Endodermal cell (in vitro differentiated cells): ENCODE measurements around the gene VPS13D. TPM values are rescaled to one million over a fixed set of nuclear protein-coding genes. Genes with fewer than 3 reads are reported as not detected.
"Not testable (repeated sequence)": the region's sequence is repeated elsewhere in the genome, so short reads cannot be mapped to it uniquely, and the experiment has no call there.

Experiments
- DNase-seq: peaks from one replicate; pipeline ENCODE4 v3.0.0-alpha.2; 2017
- H3K27ac ChIP-seq: 2 replicates; pipeline ENCODE4 v1.5.1; 2013; ENCODE audit warnings: mild to moderate bottlenecking, low read depth, low read length, moderate library complexity
- H3K27me3 ChIP-seq: 2 replicates; pipeline ENCODE4 v1.6.1; 2013; ENCODE audit warnings: mild to moderate bottlenecking, low read length, moderate library complexity; ENCODE audit not compliant: insufficient read depth, control insufficient read depth, poor library complexity, severe bottlenecking
- H3K36me3 ChIP-seq: 2 replicates; pipeline ENCODE4 v1.7.0; 2013; ENCODE audit warnings: mild to moderate bottlenecking, low read length, moderate library complexity; ENCODE audit not compliant: control insufficient read depth, insufficient read depth
- H3K4me1 ChIP-seq: one replicate; pipeline ENCODE4 v1.7.0; 2013; ENCODE audit warnings: low read length; ENCODE audit not compliant: control insufficient read depth, insufficient read depth
- H3K4me3 ChIP-seq: 2 replicates; pipeline ENCODE4 v1.5.1; 2013; ENCODE audit warnings: mild to moderate bottlenecking, low read length, moderate library complexity
- H3K9ac ChIP-seq: 2 replicates; pipeline ENCODE4 v1.6.1; 2013; ENCODE audit warnings: mild to moderate bottlenecking, low read length, moderate library complexity; ENCODE audit not compliant: poor library complexity, severe bottlenecking; ENCODE audit errors: extremely low read depth
- H3K9me3 ChIP-seq: 2 replicates; pipeline ENCODE4 v1.6.1; 2013; ENCODE audit warnings: mild to moderate bottlenecking, low read length, moderate library complexity; ENCODE audit not compliant: control insufficient read depth
- H3K27ac Mint-ChIP-seq: 2 replicates; pipeline ENCODE4 v1.8.0; 2020; ENCODE audit warnings: mixed read lengths
- H3K27me3 Mint-ChIP-seq: 2 replicates; pipeline ENCODE4 v1.8.0; 2021; ENCODE audit warnings: mild to moderate bottlenecking, mixed read lengths; ENCODE audit not compliant: insufficient read depth
- H3K36me3 Mint-ChIP-seq: 2 replicates; pipeline ENCODE4 v1.8.0; 2020; ENCODE audit warnings: low read depth, mixed read lengths
- H3K4me1 Mint-ChIP-seq: 2 replicates; pipeline ENCODE4 v1.8.0; 2020; ENCODE audit warnings: mixed read lengths
- H3K4me3 Mint-ChIP-seq: 2 replicates; pipeline ENCODE4 v1.8.0; 2020; ENCODE audit warnings: mild to moderate bottlenecking, moderate library complexity, mixed read lengths
- H3K9me3 Mint-ChIP-seq: 2 replicates; pipeline ENCODE4 v1.8.0; 2020; ENCODE audit warnings: mild to moderate bottlenecking, mixed read lengths
- CTCF ChIP-seq: fragments of 200-600 bp; sonication (generic); conservative IDR thresholded peaks from 2 replicates; pipeline ENCODE4 v1.5.0; 2021; ENCODE audit warnings: antibody characterized with exemption, mild to moderate bottlenecking
- WGBS, 2 experiments: methylation state at CpG; one replicate each; pipeline versions ENCODE4 v1.1.5 to v1.1.7; 2013; ENCODE audit warnings: missing lambda C conversion rate in 2 of 2, mixed read lengths in 1 of 2; ENCODE audit not compliant: insufficient coverage in 1 of 2, insufficient read length in 1 of 2; 5-methylcytosine and 5-hydroxymethylcytosine counted together
- total RNA-seq, 2 donors: library from RNA; stranded (reverse); fragmentation: NEBNext Ultra II Directional in 1 of 2; extraction: Animal tissue kit (Norgen Biotek cat#: 25700) in 1 of 2; gene quantifications; 2 replicates in 1 of 2; 3 replicates in 1 of 2; pipeline ENCODE4 v1.2.1, GENCODE V29; 2021

VPS13D gene
- total RNA-seq, 2 donors from 2014 or later, result 32.5 to 36.7 TPM

GRCh38 chr1:12518931-12519692, 289.3 kb downstream of the VPS13D start:
- no peak for TF ChIP-seq CTCF
- Mint-ChIP-seq H3K36me3 (no peaks in the 10 kb centered on the region), H3K4me3 (no peak overlapping the region), H3K9me3 (peaks cover under 1% of the 10 kb centered on the region), H3K27me3 (peaks cover 9% of the 10 kb centered on the region), H3K4me1 (no peaks in the 10 kb centered on the region), H3K27ac (no peak overlapping the region)
- WGBS, 2 experiments, result 81 to 87% methylated on average over 13 to 21 of the region's 21 CpGs
- Histone ChIP-seq H3K9ac (no peak overlapping the region), H3K9me3 (no peaks in the 10 kb centered on the region), H3K4me1 (no peaks in the 10 kb centered on the region), H3K36me3 (no peaks in the 10 kb centered on the region), H3K4me3 (no peak overlapping the region), H3K27ac (no peak overlapping the region), H3K27me3 (no peaks in the 10 kb centered on the region)
- no peak for DNase-seq

GRCh38 chr1:12519693-12520364, 290.0 kb downstream of the VPS13D start:
- H3K27me3 Mint-ChIP-seq, result peaks cover 9% of the 10 kb centered on the region

GRCh38 chr1:12521096-12521495, 291.3 kb downstream of the VPS13D start:
- H3K4me3 ChIP-seq, result no peak overlapping the region
- H3K27me3 Mint-ChIP-seq, result peaks cover 9% of the 10 kb centered on the region
- DNase-seq, result no peak
- no peak overlapping the region for H3K4me3 Mint-ChIP-seq
- H3K27ac ChIP-seq, result no peak overlapping the region
- H3K9me3 Mint-ChIP-seq, result peaks cover 4% of the 10 kb centered on the region
- TF ChIP-seq CTCF, result no peak
- H3K36me3 Mint-ChIP-seq, result no peaks in the 10 kb centered on the region
- H3K27ac Mint-ChIP-seq, result no peak overlapping the region
- H3K36me3 ChIP-seq, result no peaks in the 10 kb centered on the region
- no peak overlapping the region for H3K9ac ChIP-seq
- H3K4me1 Mint-ChIP-seq, result peaks cover 3% of the 10 kb centered on the region
- no peaks in the 10 kb centered on the region for H3K9me3 ChIP-seq
- H3K4me1 ChIP-seq, result no peaks in the 10 kb centered on the region
- H3K27me3 ChIP-seq, result no peaks in the 10 kb centered on the region
- WGBS, 2 experiments, result 94 to 100% methylated on average over 1 to 5 of the region's 5 CpGs

More at GRCh38 chr1:12519693-12520364, 290.0 kb downstream of the VPS13D start:
- H3K9ac ChIP-seq, result no peak overlapping the region
- H3K36me3 Mint-ChIP-seq, result no peaks in the 10 kb centered on the region
- TF ChIP-seq CTCF, result no peak
- no peak overlapping the region for H3K4me3 Mint-ChIP-seq
- H3K4me1 Mint-ChIP-seq, result no peaks in the 10 kb centered on the region
- no peaks in the 10 kb centered on the region for H3K9me3 ChIP-seq
- H3K27ac Mint-ChIP-seq, result no peak overlapping the region
- no peak overlapping the region for H3K27ac ChIP-seq
- H3K27me3 ChIP-seq, result no peaks in the 10 kb centered on the region
- 91 to 100% methylated on average over 8 to 11 of the region's 11 CpGs for WGBS, 2 experiments
- H3K4me1 ChIP-seq, result no peaks in the 10 kb centered on the region
- H3K4me3 ChIP-seq, result no peak overlapping the region
- peaks cover 4% of the 10 kb centered on the region for H3K9me3 Mint-ChIP-seq
- no peak for DNase-seq
- no peaks in the 10 kb centered on the region for H3K36me3 ChIP-seq

- not testable (repeated sequence) for H3K27ac Mint-ChIP-seq, H3K27me3 ChIP-seq, H3K27me3 Mint-ChIP-seq, H3K27ac ChIP-seq, DNase-seq, H3K4me3 ChIP-seq, H3K36me3 Mint-ChIP-seq, H3K9me3 Mint-ChIP-seq, H3K9ac ChIP-seq, H3K36me3 ChIP-seq, H3K9me3 ChIP-seq, H3K4me1 Mint-ChIP-seq, H3K4me1 ChIP-seq, H3K4me3 Mint-ChIP-seq
- 97 to 100% methylated on average over 3 to 8 of the region's 9 CpGs for WGBS, 2 experiments
Observed at GRCh38 chr1:12522780-12523179, 292.9 kb downstream of the VPS13D start.
